D721Med (cell line): ENCODE data around the gene CDK5RAP3.
"Not testable (repeated sequence)": the region's sequence is repeated elsewhere in the genome, so short reads cannot be mapped to it uniquely, and the experiment has no call there.

ENCODE experiments used
- DNase-seq: peaks from one replicate; pipeline ENCODE4 v3.0.0; 2011; ENCODE audit warnings: low spot score; ENCODE audit not compliant: insufficient read length
- FAIRE-seq: peaks from 2 replicates; lab custom pipeline; 2011; peaks lifted over from hg19 to GRCh38; lab: Jason Lieb, UNC
- TF ChIP-seq, protein P1 (sequence below): IDR thresholded peaks from 2 replicates; pipeline ENCODE4 v1.5.1; 2012; ENCODE audit warnings: mild to moderate bottlenecking, control low read depth; ENCODE audit not compliant: insufficient read depth; ENCODE audit errors: missing control alignments

Gene CDK5RAP3

DNA sequence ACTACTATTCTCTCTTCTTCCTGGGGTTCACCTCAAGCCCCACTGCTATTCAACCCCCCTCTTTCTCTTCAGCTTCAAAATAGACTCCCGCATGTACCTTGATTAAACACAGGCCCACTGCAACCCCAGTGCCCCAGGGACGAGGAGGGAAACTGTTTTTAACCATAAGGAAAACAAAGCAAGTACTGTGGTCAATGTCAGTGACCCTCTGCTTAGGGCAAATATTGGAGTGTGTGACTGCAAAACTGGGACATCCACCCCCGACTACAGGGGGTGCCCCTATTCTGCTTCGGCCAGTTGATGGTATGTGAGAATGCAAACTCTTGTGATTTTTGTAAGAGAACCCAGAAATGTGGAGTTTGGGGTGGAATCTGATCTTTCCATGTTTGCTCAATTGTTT, 39.1 kb upstream of the CDK5RAP3 start:
- TF ChIP-seq, protein P1, sequence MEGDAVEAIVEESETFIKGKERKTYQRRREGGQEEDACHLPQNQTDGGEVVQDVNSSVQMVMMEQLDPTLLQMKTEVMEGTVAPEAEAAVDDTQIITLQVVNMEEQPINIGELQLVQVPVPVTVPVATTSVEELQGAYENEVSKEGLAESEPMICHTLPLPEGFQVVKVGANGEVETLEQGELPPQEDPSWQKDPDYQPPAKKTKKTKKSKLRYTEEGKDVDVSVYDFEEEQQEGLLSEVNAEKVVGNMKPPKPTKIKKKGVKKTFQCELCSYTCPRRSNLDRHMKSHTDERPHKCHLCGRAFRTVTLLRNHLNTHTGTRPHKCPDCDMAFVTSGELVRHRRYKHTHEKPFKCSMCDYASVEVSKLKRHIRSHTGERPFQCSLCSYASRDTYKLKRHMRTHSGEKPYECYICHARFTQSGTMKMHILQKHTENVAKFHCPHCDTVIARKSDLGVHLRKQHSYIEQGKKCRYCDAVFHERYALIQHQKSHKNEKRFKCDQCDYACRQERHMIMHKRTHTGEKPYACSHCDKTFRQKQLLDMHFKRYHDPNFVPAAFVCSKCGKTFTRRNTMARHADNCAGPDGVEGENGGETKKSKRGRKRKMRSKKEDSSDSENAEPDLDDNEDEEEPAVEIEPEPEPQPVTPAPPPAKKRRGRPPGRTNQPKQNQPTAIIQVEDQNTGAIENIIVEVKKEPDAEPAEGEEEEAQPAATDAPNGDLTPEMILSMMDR: no peak
- DNase-seq (no peak), FAIRE-seq (no peak)

- TF ChIP-seq, protein P1: no peak
- FAIRE-seq (no peak), DNase-seq (no peak)
Measured at GRCh38 chr17:47934856-47935255, 36.1 kb upstream of the CDK5RAP3 start.

DNA sequence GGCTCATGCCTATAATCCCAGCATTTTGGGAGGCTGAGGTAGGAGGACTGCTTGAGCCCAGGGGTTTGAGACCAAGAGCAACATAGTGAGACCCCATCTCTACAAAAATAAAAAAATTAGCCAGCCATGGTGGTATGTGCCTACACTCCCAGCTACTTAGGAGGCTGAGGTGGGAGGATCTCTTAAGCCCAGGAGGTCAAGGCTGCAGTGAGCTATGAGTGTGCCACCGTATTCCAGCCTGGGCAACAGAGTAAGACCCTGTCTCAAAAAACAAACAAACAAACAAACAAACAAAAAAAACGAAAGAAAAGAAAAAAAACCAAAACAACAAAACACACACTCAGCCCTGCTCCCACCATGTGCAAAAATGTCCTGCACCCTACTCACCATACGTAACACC, 35.4 kb upstream of the CDK5RAP3 start:
- not testable (repeated sequence) for DNase-seq, FAIRE-seq

DNA sequence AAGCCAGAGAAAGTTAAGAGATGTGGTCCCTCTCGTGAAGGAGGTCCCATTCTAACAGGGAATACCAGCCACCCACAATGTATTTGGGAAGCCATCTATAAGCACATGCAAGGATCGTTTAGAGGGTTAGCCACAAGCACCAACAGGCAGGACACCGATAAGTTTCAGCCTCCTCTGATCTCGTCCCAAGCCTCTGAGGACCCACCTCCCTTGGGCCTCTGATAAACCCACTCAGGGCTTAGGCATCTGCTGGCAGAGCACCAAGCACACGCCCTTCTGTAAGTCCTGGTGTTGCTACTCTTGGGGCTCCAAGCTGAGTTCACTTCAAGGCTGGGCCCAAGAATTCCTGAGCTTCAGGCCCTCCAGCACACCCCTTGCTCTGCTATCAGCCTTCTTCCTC, 35.0 kb upstream of the CDK5RAP3 start:
- TF ChIP-seq, protein P1: no peak
- FAIRE-seq (no peak), DNase-seq (no peak)

DNA sequence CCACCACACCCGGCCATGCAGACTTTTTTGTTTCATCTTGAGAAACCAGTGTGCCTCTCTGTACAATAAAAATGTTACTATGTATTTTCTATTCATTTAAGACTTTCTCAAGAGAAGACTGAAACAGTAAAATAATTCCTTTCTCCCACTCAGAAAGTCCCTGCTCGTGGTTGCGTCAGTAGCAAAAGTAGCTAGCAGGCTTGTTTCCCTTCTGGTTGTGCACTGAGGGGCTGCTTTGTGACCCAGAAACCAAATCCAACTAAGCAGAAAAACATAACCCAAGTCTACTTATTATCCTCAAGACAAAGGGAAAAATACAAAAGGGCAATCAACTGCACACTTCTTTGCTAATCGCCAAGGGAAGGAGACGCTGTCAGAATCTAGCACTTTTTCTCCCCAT, 33.0 kb upstream of the CDK5RAP3 start:
- FAIRE-seq: no peak
- TF ChIP-seq, protein P1: no peak
- no peak for DNase-seq

DNA sequence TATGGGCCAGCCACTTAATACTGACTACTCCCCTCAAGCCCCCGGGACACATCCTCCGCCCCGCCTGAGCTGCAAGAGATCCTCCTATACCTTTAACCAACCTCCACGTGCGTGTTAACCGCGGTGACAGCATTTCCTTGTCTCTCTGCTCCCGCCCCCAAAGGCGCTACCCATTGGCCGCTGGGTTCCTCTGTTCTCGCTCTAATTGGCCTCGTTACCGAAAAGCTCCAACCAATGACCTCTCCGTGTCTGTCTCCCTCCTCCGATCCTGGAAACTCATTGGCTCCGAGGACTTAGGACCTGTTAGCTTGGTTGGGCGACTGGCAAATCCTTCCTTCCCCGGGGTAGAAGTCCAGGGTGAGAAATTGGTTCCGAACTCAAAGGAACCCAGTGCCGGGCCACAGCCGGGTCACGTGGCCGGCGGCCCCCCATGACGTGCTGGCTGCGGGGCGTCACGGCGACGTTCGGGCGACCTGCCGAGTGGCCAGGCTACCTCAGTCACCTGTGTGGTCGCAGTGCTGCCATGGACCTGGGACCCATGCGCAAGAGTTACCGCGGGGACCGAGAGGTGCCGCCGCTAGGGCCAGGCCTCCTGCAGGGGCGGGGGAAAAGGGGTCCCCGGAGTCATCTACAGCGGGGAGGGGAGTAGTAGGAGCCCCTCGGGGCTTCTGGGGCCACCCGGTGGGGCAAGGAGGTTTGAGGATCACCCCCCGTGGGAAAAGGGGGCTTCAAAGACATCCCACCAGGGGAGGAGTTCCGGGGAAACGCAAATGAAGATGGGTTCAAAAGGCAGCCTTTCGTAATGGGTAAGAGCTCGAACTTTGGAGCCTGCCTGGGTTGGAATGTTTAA, 29.4 kb upstream of the CDK5RAP3 start, which contains the start of gene PNPO:
PNPO (plus strand) TSS at position 326 of the 850 bp plus-strand sequence; CDS start at position 431, 105 bp downstream.
- DNase-seq (no peak), FAIRE-seq (no peak)
- TF ChIP-seq, protein P1: no peak

- FAIRE-seq: no peak
- DNase-seq: no peak
- TF ChIP-seq, protein P1: no peak
Measured at GRCh38 chr17:47942096-47942510, 28.8 kb upstream of the CDK5RAP3 start.
